ENCODE measurements around the gene C2orf81. TPM values are rescaled to one million over a fixed set of nuclear protein-coding genes. Genes with fewer than 3 reads are reported as not detected.

Gene C2orf81
- total and polyA plus RNA-seq, 2 of the 4 experiments (the other 2 are of a cell fraction): 0.18 to 0.74 TPM

GRCh38 chr2:74440378-74441169, 19.2 kb upstream of the C2orf81 start:
- Histone ChIP-seq H2BK20ac (ENCODE audit: low read depth, low read length) (no peak overlapping the region), H3K4ac (ENCODE audit: low read depth, low read length) (peak overlapping the region; percentile 95), H4K5ac (ENCODE audit: low read depth, low read length) (peak overlapping the region; percentile 86), H4K8ac (ENCODE audit: low read depth in 2 of 2, low read length in 2 of 2) (peak overlapping the region; percentile 87 to 98), H3K4me1 (ENCODE audit: control insufficient read depth, insufficient read depth, low read length) (peaks cover 23% of the 10 kb centered on the region), H3K14ac (replicated peaks; ENCODE audit: low read depth, low read length) (peak overlapping the region; percentile 93), H2BK15ac (ENCODE audit: low read depth, low read length) (peak overlapping the region; percentile 70; the same call in 1 of the 3 replicates), H3K27ac (ENCODE audit: insufficient read depth, low read length) (peak overlapping the region; percentile 70), H3K9ac (ENCODE audit: low read depth, low read length) (peak overlapping the region; percentile 83), H2AFZ (replicated peaks; ENCODE audit: low read length, poor library complexity) (peak overlapping the region; percentile 94), H4K20me1 (ENCODE audit: insufficient read depth, low read length) (0 out of 2 replicates have a peak, but pooled peaks cover 3% of the 10 kb centered on the region), H3K9me1 (ENCODE audit: insufficient read depth, low read length) (peaks cover 21% of the 10 kb centered on the region), H2AK5ac (ENCODE audit: low read depth, low read length) (peak overlapping the region; percentile 95), H2AK9ac (replicated peaks; ENCODE audit: low read depth, low read length, poor library complexity) (peak overlapping the region; percentile 99), H3K9me3 (ENCODE audit: control insufficient read depth, insufficient read depth, low read length) (no peaks in the 10 kb centered on the region), H3K79me1 (ENCODE audit: low read depth in 1 of 2, low read length in 2 of 2) (peaks cover 18 to 41% of the 10 kb centered on the region in 2 experiments), H3K27me3 (ENCODE audit: control insufficient read depth, insufficient read depth, low read length) (peaks cover 4% of the 10 kb centered on the region; the same call in 1 of the 2 replicates), H3K18ac (ENCODE audit: low read depth, low read length) (peak overlapping the region; percentile 29), H3K23ac (ENCODE audit: low read depth, low read length) (peak overlapping the region; percentile 91), H3K4me2 (ENCODE audit: low read depth, low read length) (peak overlapping the region; percentile 89), H3K56ac (ENCODE audit: extremely low read depth, insufficient read depth, low read length) (peak overlapping the region; percentile 67), H3K4me3 (ENCODE audit: insufficient read depth, low read depth, low read length) (peak overlapping the region; percentile 48), H4K91ac (ENCODE audit: insufficient read depth, low read depth, low read length) (peak overlapping the region; percentile 93), H2BK5ac (ENCODE audit: low read depth, low read length, poor library complexity, severe bottlenecking) (peak overlapping the region; percentile 59), H2BK120ac (ENCODE audit: low read depth, low read length) (peak overlapping the region; percentile 77), H3K36me3 (ENCODE audit: control insufficient read depth, insufficient read depth, low read length) (no peaks in the 10 kb centered on the region; the same call in 1 of the 2 replicates)
- POLR2A ChIA-PET (ENCODE audit: unreplicated experiment): interaction anchor here (0.9 kb wide), 1 partner anchor 14 kb away, joined by 4 read pairs; the partner anchor contains the start of gene INO80B
- dilution Hi-C loops (cut with HindIII; ENCODE audit: low sequenced_read_pairs, unreplicated experiment) (no loop called here), intact Hi-C loops (cut with micrococcal nuclease) (loop anchor here (1.0 kb wide), 1 partner anchor 14 kb away; no protein-coding TSS in a partner anchor), in situ Hi-C loops (cut with MboI; ENCODE audit: low sequenced_read_pairs) (no loop called here)
- DNase-seq (peak; percentile 81), ATAC-seq (ENCODE audit: low read depth) (peak; percentile 98)
- CTCF ChIA-PET: no interaction called here
- BruUV-seq (replicated peaks): no TSS peak
- peak; percentile 42; the same call in 1 of the 2 replicates for TF ChIP-seq POLR2A (IDR thresholded peaks at IDR 0.05; ENCODE audit: low read depth, low read length)
- peak; percentile 42; the same call in 1 of the 2 replicates for TF ChIP-seq MAZ (IDR thresholded peaks at IDR 0.05; ENCODE audit: borderline replicate concordance, low read depth, low read length)
- TF ChIP-seq MAFK (IDR thresholded peaks at IDR 0.05; ENCODE audit: low read depth, low read length): no peak
- 0 out of 2 replicates have a peak, but pooled peaks have one; percentile 22 for TF ChIP-seq BHLHE40 (IDR thresholded peaks at IDR 0.05; ENCODE audit: low read depth, low read length)
- TF ChIP-seq CTCF (conservative IDR thresholded peaks at IDR 0.05; ENCODE audit: low read depth, low read length): 0 out of 2 replicates have a peak, but pooled peaks have one; percentile 20
- TF ChIP-seq MXI1 (IDR thresholded peaks at IDR 0.05; ENCODE audit: borderline replicate concordance, low read depth, low read length): peak; percentile 46; the same call in 1 of the 2 replicates
- WGBS, 2 experiments (ENCODE audit: extremely low coverage in 2 of 2, insufficient read length in 1 of 2): 5% methylated on average over 12 of the region's 45 CpGs; no CpG with 5 or more reads in 1 of the 2 experiments

All from IMR-90 (cell line).